Activated CD8-positive, alpha-beta memory T cell treated with anti-CD3 and anti-CD28 coated beads for 1 hour (primary cell): Measurements from ENCODE around the gene NOC4L.

ENCODE experiments used
- DNase-seq, 2 donors: peaks; one replicate each; pipeline ENCODE4 v3.0.0-alpha.2; 2020; ENCODE audit warnings: low read depth in 1 of 2; ENCODE audit errors: extremely low read depth in 1 of 2

NOC4L gene

GRCh38 chr12:132154941-132155770 lies 10.9 kb downstream of the NOC4L start:
- DNase-seq = no peak

GRCh38 chr12:132155771-132156572 lies 11.7 kb downstream of the NOC4L start:
- no peak for DNase-seq

DNA sequence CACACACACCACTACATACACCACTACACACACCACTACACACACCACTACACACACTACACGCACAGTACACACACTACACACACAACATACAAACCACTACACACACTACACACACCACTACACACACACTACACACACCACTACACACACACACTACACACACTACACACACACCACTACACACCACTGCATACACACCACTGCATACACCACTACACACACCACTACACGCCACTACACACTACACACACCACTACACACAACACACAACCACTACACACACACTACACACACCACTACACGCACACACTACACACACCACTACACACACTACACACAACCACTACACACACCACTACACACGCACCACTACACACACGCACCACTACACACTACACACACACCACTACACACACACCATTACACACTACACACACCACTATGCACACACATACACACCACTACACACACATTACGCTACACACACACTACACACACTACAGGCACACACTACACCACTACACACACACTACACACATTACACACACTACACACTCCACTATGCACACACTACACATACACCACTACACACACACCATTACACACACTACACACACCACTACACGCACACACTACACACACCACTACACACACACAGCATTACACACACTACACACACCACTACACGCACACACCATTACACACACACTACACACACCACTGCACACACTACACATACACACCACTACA lies 12.5 kb downstream of the NOC4L start:
- DNase-seq = no peak

- no peak for DNase-seq
Measured at GRCh38 chr12:132157733-132158409, 13.6 kb downstream of the NOC4L start.

GRCh38 chr12:132158677-132159554 lies 14.7 kb downstream of the NOC4L start:
- no peak for DNase-seq

DNA sequence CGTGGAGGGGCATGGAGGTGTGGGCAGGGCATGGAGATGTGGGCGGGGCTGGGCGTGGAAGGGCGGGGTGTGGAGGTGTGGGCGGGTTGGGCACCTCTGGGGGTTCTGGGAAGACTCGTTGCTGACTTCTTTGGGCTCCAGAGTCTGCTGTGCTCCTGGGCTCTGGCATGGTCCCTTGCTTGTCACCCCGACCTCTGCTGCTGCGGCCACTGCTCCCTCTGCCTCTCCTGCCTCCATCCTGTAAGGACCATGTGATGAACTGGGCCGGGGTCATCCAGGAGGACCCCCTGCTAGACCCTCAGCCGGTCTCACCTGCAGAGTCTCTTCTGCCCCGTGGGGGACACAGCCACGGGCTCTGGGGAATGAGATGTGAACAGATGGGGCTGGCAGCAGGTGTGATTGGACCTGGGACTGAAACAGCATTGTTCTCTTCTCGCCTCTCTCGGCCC lies 15.3 kb downstream of the NOC4L start:
- DNase-seq = no peak

GRCh38 chr12:132160016-132160415 lies 15.8 kb downstream of the NOC4L start:
- DNase-seq = no peak

DNA sequence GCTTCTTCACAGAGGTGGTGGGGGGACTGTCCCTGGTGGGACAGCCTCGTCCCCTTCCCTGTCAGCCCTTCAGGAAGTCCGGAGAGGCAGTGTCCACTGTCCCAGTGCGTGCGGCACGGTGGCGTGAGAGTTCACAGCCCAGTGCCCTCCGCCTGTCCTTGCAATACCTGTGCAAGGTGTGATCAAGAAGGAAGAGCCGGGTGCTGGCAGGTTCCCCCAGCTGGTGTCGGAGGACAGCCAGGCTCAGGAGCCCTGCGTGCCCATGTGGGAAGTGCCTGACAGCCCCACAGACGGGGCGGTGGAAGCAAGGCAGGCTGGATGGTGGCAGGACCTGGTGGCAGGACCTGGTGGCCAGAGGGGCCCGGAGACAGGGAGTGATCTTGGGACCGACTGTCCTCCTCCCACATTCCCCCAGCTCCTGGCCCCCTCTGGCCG lies 16.4 kb downstream of the NOC4L start:
- DNase-seq = no peak

GRCh38 chr12:132161036-132161781 lies 17.0 kb downstream of the NOC4L start:
- no peak for DNase-seq

DNA sequence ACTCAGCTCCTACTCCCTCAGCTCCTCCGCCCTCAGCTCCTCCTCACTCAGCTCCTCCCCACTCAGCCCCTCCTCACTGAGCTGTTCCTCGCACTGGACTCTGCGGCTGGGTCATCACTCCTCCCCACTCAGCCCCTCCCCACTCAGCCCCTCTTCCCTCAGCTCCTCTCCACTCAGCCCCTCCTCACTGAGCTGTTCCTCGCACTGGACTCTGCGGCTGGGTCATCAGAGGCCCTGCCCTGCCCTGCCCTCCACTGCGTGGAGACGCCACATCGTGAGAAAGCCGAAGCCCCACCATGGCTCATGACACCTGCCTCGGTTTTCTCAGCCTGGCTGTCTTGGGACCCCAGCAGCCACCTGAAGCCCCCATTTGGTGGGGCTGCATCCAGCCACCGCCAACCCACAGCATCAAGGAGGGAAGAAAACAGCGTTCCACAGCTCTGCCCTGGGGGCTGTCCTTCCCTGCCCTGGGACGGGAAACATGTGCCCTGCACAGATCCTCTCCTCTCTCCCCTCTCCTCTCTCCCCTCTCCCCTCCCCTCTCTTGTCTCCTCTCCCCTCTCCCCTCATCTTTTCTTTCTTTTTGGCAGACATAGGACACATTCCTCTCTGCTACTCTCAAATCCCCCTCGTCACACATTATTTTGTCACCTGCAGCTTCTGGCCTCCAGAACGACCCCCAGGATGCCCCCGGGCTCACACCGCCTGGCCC lies 17.7 kb downstream of the NOC4L start:
- DNase-seq = no peak

GRCh38 chr12:132162508-132163031 lies 18.3 kb downstream of the NOC4L start:
- DNase-seq = no peak

- no peak for DNase-seq
Measured at GRCh38 chr12:132163041-132163910, 19.0 kb downstream of the NOC4L start.

- no peak for DNase-seq
Measured at GRCh38 chr12:132163911-132164288, 19.6 kb downstream of the NOC4L start.

GRCh38 chr12:132164426-132164825 lies 20.2 kb downstream of the NOC4L start:
- DNase-seq = no peak

DNA sequence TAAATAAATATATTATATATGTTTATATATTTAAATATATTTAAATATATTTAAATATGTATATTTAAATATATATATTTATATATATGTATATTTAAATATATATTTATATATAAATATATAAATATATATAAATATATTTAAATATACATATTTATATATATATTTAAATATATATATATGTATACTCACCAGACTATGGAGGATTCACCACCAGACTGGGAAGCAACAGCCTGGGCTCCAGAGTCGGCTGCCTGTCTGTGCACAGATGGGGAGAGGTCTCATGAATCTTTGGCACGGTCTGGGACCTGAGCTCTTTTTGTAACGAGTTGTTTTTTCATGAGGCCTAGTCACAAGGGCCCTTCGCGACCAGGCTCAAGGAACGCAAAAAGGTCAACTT lies 21.3 kb downstream of the NOC4L start:
- no peak for DNase-seq

- no peak for DNase-seq
Measured at GRCh38 chr12:132166093-132166492, 21.8 kb downstream of the NOC4L start.
